Parathyroid adenoma (tissue), 2 donors: ENCODE data around the gene UPF2.

Experiments used
- H2AFZ ChIP-seq: fragments of 300-600 bp; sonication (generic); one replicate; pipeline ENCODE4 v1.7.0; 2017; ENCODE audit warnings: antibody characterized with exemption, mild to moderate bottlenecking
- H3K27ac ChIP-seq: fragments of 300-600 bp; sonication (generic); one replicate; pipeline ENCODE4 v1.7.0; 2017
- H3K27me3 ChIP-seq: fragments of 300-600 bp; sonication (generic); one replicate; pipeline ENCODE4 v1.7.0; 2017; ENCODE audit warnings: low read length; ENCODE audit not compliant: control insufficient read depth, insufficient read depth
- H3K36me3 ChIP-seq: fragments of 300-600 bp; sonication (generic); one replicate; pipeline ENCODE4 v1.7.0; 2017; ENCODE audit warnings: low read length; ENCODE audit not compliant: control insufficient read depth, insufficient read depth
- H3K4me1 ChIP-seq: fragments of 300-600 bp; sonication (generic); one replicate; pipeline ENCODE4 v1.7.0; 2017; ENCODE audit warnings: control low read depth
- H3K4me2 ChIP-seq: fragments of 300-600 bp; sonication (generic); one replicate; pipeline ENCODE4 v1.7.0; 2017; ENCODE audit warnings: low read length
- H3K4me3 ChIP-seq: fragments of 300-600 bp; sonication (generic); one replicate; pipeline ENCODE4 v1.7.0; 2017; ENCODE audit warnings: low read depth, low read length
- H3K79me2 ChIP-seq: fragments of 300-600 bp; sonication (generic); one replicate; pipeline ENCODE4 v1.7.0; 2017; ENCODE audit warnings: control low read depth
- H3K9ac ChIP-seq: fragments of 300-600 bp; sonication (generic); one replicate; pipeline ENCODE4 v1.7.0; 2017; ENCODE audit warnings: mild to moderate bottlenecking
- H3K9me3 ChIP-seq: fragments of 300-600 bp; sonication (generic); one replicate; pipeline ENCODE4 v1.7.0; 2017; ENCODE audit warnings: low read length; ENCODE audit not compliant: control insufficient read depth
- TF ChIP-seq, protein P1 (sequence below): fragments of 300-600 bp; sonication (generic); IDR thresholded peaks from one replicate; pipeline ENCODE4 v1.7.0; 2017; ENCODE audit warnings: antibody characterized with exemption, mild to moderate bottlenecking
- donor health status: primary hyperparathyroidism.

UPF2 gene, protein sequence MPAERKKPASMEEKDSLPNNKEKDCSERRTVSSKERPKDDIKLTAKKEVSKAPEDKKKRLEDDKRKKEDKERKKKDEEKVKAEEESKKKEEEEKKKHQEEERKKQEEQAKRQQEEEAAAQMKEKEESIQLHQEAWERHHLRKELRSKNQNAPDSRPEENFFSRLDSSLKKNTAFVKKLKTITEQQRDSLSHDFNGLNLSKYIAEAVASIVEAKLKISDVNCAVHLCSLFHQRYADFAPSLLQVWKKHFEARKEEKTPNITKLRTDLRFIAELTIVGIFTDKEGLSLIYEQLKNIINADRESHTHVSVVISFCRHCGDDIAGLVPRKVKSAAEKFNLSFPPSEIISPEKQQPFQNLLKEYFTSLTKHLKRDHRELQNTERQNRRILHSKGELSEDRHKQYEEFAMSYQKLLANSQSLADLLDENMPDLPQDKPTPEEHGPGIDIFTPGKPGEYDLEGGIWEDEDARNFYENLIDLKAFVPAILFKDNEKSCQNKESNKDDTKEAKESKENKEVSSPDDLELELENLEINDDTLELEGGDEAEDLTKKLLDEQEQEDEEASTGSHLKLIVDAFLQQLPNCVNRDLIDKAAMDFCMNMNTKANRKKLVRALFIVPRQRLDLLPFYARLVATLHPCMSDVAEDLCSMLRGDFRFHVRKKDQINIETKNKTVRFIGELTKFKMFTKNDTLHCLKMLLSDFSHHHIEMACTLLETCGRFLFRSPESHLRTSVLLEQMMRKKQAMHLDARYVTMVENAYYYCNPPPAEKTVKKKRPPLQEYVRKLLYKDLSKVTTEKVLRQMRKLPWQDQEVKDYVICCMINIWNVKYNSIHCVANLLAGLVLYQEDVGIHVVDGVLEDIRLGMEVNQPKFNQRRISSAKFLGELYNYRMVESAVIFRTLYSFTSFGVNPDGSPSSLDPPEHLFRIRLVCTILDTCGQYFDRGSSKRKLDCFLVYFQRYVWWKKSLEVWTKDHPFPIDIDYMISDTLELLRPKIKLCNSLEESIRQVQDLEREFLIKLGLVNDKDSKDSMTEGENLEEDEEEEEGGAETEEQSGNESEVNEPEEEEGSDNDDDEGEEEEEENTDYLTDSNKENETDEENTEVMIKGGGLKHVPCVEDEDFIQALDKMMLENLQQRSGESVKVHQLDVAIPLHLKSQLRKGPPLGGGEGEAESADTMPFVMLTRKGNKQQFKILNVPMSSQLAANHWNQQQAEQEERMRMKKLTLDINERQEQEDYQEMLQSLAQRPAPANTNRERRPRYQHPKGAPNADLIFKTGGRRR

DNA sequence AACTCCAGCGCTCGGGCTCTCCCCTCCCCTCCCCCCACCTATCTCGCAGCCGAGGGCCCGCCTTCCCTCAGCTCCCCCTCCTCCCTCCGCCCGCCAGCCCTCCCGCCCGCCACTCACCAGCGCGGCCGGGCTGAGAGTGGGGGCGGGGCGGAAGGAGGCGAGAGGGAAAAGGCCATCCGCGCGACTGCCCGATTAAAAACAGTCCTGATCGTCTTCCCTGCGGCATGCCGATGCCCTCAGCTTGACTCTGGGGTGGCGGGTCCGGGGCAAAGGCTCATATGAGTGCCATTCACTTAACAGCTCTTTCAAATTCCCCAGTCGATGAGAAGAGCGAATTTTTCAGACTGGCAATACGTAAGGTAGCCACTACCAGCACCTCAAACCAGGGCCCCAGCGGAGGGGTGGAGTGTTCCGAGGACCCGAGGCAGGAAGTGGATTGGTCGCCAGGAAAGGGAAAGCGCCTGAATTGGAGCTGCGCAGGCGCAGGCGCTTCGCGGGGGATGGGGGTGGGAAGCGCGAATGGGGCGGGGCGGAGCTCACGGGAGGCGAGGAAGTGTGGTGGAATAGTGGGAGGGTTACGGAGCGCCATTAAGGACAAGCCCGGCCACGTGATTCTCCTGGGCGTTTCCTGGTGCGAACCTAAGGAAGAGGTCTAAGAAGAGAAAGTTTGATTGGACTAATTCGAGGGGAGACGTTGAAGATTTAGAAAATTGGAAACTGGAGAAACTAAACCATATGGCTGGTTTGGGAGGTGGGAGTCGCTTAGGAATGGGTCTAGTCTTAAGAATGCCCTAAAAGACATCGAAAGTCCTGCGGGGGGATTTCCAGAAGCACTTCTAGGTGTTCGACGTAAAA, at the start of gene UPF2:
Gene UPF2, minus strand, starts transcription at position 13 of the 855 bp plus-strand sequence. CDS start 7,386 bp downstream, outside the sequence.
- Histone ChIP-seq H3K27ac (peak within 1 kb of the TSS; percentile 95), H3K27me3 (no peaks in the 10 kb centered on the region), H3K4me2 (peak within 1 kb of the TSS; percentile 80), H3K4me1 (no peaks in the 10 kb centered on the region), H3K4me3 (peak within 1 kb of the TSS; percentile 98), H3K36me3 (no peaks in the 10 kb centered on the region), H3K79me2 (peaks cover 17% of the 10 kb centered on the region), H2AFZ (peak within 1 kb of the TSS; percentile 74), H3K9me3 (peaks cover 5% of the 10 kb centered on the region), H3K9ac (peak within 1 kb of the TSS; percentile 85)
- TF ChIP-seq, protein P1, sequence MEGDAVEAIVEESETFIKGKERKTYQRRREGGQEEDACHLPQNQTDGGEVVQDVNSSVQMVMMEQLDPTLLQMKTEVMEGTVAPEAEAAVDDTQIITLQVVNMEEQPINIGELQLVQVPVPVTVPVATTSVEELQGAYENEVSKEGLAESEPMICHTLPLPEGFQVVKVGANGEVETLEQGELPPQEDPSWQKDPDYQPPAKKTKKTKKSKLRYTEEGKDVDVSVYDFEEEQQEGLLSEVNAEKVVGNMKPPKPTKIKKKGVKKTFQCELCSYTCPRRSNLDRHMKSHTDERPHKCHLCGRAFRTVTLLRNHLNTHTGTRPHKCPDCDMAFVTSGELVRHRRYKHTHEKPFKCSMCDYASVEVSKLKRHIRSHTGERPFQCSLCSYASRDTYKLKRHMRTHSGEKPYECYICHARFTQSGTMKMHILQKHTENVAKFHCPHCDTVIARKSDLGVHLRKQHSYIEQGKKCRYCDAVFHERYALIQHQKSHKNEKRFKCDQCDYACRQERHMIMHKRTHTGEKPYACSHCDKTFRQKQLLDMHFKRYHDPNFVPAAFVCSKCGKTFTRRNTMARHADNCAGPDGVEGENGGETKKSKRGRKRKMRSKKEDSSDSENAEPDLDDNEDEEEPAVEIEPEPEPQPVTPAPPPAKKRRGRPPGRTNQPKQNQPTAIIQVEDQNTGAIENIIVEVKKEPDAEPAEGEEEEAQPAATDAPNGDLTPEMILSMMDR: no peak

- no peaks in the 10 kb centered on the region for H3K4me1 ChIP-seq
- H3K27me3 ChIP-seq: no peaks in the 10 kb centered on the region
- H3K79me2 ChIP-seq: no peaks in the 10 kb centered on the region
- no peak overlapping the region for H3K27ac ChIP-seq
- TF ChIP-seq, protein P1: no peak
- H3K4me2 ChIP-seq: no peak overlapping the region
- H2AFZ ChIP-seq: no peak overlapping the region
- no peaks in the 10 kb centered on the region for H3K9me3 ChIP-seq
- no peak overlapping the region for H3K9ac ChIP-seq
- no peaks in the 10 kb centered on the region for H3K36me3 ChIP-seq
- H3K4me3 ChIP-seq: no peak overlapping the region
Observed at GRCh38 chr10:12091421-12091820, 48.8 kb upstream of the UPF2 start.

- Histone ChIP-seq H3K4me1 (no peaks in the 10 kb centered on the region), H3K36me3 (no peaks in the 10 kb centered on the region), H2AFZ (no peak overlapping the region), H3K4me3 (no peak overlapping the region), H3K79me2 (no peaks in the 10 kb centered on the region), H3K9ac (no peak overlapping the region), H3K27me3 (no peaks in the 10 kb centered on the region), H3K27ac (no peak overlapping the region), H3K9me3 (no peaks in the 10 kb centered on the region), H3K4me2 (no peak overlapping the region)
- TF ChIP-seq, protein P1: no peak
Observed at GRCh38 chr10:12088919-12089318, 46.3 kb upstream of the UPF2 start.

DNA sequence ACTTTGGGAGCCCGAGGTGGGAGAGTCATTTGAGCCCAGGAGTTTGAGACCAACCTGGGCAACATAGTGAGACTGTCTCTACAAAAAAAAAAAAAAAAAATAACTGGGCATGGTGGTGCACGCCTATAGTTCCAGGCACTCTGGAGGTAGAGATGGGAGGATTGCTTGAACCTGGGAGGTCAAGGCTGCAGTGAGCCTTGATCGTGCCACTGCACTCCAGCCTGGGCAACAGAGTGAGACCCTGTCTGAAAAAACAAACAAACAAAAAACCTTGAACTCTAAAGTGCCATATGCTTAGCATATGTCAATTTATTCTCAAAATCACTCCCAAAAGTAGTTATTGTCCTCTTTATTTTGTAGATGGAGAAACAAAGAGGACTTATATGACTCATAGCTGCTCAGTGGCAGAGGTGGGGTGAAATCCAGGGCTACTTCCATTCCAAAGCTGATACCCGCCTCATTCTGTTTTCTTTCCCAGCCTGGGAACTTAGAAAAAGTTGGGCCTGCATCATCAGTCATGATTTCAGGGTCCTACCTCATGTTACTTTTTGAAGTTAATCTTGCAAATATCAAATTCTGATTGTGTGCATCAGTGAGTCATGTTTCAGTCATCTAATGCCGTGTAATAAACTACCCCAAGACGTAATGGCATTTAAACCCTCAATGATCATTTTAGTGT, 39.4 kb upstream of the UPF2 start:
- Histone ChIP-seq H3K9ac (no peak overlapping the region), H3K27me3 (no peaks in the 10 kb centered on the region), H3K4me2 (no peak overlapping the region), H3K27ac (no peak overlapping the region), H3K4me1 (no peaks in the 10 kb centered on the region), H3K36me3 (no peaks in the 10 kb centered on the region), H3K9me3 (no peaks in the 10 kb centered on the region), H3K4me3 (no peak overlapping the region), H2AFZ (no peak overlapping the region), H3K79me2 (no peaks in the 10 kb centered on the region)
- TF ChIP-seq, protein P1: no peak
